ENCODE results near the gene HSFY2.
"Not testable (repeated sequence)": the region's sequence is repeated elsewhere in the genome, so short reads cannot be mapped to it uniquely, and the experiment has no call there.

- TF ChIP-seq POLR2A, CTCF, POLR2AphosphoS5, EP300 (IDR thresholded peaks at IDR 0.05): not testable (repeated sequence)
Observed at GRCh38 chrY:18753133-18753815, 20.3 kb downstream of the HSFY2 start.
